Measurements from ENCODE around the gene STK39.

The STK39 gene

DNA sequence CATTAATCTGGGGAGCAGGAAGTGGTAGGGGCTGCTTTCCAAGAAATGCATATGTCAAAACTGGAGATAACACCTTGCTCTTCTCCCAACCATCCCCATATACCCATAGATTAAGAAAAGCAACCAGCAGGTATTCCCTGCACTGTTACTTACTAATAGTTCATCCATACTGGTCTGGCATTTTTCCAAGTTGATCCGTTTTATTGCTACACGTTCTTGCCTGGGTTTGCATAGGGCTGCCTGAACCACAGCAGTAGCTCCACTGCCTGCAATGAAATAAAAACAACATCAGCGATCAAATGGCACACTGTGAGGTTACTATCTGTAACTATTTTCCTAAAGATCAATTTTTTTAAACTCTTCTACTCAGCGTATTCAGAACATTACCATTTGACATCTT lies 65.6 kb downstream of the STK39 start:
- DNase-seq = no peak

GRCh38 chr2:168180914-168181313 lies 66.5 kb downstream of the STK39 start:
- DNase-seq = no peak

- DNase-seq = no peak
Measured at GRCh38 chr2:168180483-168180882, 66.9 kb downstream of the STK39 start.

DNA sequence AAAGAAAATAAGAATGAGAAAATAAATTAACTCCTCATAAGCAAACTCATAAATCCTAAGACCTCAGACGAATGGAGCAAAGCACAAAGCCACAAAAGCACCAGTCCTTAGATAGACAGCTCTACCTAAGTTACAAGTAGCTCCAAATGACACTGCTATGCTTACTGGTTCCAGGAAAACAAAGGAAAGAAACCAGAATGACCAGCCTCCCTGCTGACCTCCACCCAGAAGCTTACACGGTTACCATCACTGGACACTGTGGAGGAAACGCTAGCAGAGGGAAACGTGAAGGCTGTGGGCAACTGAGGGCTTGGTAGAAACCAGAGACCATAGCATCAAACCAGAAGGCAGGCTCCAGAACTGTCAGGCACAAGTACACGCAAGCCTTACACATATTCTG lies 67.8 kb downstream of the STK39 start:
- no peak for DNase-seq

DNA sequence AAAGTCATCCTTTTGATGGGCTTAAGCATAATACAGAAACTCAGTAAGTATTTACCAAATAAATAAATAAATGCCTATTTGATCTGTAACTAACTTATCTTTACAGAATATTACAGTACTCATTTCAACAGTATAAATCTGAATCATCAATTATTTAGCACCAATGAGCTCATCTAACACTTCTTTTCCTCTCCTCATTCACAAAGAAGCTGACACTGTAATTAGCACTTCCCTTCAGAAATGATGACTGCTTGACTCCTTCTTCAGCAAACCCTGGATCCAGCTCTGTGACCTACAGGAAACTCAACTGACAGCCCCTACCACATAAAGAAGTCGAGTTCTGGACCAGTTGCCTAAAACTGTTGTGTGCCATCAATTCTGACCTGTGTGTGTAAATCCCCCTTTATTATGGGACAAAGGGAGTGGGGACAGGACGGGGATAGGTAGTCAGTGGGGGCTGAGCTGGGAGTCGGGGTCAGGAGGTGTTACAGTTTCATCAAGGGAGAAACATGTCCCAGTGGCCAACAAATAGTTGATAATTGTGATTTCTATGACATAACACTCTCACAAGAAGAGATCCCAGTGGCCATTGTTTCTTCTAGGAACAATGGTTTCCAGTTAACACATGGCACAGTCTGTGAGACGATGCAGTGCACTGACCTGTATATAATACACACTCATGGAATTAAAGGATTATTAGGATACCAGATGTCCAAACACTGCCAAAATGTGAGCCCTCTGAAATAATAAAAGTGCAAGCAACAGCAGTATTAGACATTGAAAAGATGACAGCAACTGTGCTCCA lies 68.7 kb downstream of the STK39 start:
- DNase-seq = no peak

GRCh38 chr2:168176402-168176801 lies 71.0 kb downstream of the STK39 start:
- DNase-seq = no peak

GRCh38 chr2:168175469-168175868 lies 71.9 kb downstream of the STK39 start:
- no peak for DNase-seq

DNA sequence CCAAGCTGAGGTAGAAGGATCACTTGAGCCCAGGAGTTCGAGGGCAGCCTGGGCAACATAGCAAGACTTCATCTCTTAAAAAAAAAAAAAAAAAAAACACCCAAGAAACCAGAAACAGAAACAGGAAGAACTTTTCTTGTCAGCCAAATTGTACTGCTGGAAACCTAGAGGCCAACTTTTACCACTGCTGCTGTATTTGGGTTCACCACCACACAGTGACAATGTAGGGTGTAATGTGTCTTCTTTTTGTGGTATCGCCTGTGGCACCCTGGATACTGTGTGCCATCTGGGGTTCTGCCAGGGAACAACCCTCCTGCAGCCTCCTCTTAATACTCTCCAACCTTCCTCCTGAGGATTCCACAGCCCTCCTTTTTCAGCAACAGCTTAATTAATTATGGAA lies 72.6 kb downstream of the STK39 start:
- no peak for DNase-seq

DNA sequence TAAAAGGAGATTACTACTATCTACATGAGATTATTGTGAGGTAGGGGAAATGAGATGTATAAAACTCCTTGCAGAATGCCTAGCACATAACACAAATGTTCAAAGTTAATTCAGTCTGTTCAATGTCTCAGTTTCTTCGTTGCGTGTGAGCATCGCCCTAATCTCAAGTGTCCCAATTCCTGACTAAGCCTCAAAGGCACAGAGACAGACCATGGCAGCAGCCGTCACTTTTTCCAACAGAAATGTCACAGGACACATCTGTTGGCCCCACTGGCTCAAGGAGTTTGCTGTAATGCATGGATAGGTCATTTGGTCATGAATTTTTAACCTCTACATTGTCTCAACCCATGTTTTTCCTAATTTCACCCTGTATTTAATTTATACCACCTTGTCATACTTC lies 75.3 kb downstream of the STK39 start:
- no peak for DNase-seq

GRCh38 chr2:168171059-168171762 lies 76.2 kb downstream of the STK39 start:
- DNase-seq = no peak

- no peak for DNase-seq
Measured at GRCh38 chr2:168169097-168169745, 78.2 kb downstream of the STK39 start.

DNA sequence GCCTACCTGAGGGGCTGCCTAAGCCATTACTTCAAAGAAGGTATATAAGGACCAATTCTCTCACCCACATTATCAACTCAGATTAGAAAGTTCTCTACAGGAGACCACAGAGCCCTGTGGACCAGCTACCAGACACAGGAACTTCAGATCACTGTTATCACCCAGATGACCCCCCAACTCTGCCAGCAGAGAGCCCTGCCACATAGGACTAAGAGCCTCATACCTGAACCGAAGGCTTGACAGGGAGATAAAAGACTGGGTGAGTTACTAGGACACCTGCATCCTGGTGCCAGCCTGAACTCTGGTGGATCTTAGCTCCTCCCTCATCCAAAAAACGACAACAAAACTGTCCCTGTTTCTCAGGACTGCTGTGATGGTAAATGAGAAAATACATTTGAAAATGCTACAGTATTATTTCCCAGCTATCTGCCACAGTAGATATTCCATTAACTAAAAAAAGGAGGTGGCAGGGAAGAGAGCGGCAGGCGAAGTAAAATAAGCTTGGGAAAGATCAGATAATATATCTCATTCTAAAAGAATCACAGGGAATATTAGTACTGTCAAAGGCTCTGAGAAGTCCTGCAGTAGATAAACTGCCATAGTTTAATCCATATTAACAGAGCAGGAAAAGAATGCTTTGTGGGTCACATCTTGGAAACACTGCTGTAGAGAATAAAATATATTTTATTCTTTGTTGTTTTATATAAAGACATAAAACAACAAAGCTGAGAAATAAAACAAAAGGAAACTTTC lies 79.7 kb downstream of the STK39 start:
- no peak for DNase-seq

GRCh38 chr2:168166902-168167510 lies 80.4 kb downstream of the STK39 start:
- no peak for DNase-seq

- DNase-seq = no peak
Measured at GRCh38 chr2:168165985-168166901, 81.2 kb downstream of the STK39 start.

- no peak for DNase-seq
Measured at GRCh38 chr2:168165397-168165796, 82.0 kb downstream of the STK39 start.

DNA sequence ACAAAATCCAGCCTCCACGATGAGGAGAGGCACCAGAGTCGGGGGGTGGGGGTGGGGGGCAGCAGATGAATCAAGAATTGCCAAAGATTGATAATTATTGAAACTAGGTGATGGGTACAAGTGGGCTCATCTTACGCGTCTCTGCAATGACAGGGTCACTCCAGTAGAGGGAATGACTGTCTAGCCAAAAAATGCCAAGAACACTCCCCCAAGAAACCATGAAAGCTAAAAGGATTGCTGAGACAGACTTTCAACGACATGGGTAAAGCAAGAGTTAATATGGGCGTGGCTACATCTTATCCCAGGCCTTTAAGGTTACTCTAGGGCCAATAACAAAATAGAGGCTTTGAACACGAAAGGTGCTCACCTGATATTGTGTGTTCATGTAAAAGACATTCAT lies 86.5 kb downstream of the STK39 start:
- no peak for DNase-seq

- DNase-seq = no peak
Measured at GRCh38 chr2:168159754-168160585, 87.4 kb downstream of the STK39 start.

DNA sequence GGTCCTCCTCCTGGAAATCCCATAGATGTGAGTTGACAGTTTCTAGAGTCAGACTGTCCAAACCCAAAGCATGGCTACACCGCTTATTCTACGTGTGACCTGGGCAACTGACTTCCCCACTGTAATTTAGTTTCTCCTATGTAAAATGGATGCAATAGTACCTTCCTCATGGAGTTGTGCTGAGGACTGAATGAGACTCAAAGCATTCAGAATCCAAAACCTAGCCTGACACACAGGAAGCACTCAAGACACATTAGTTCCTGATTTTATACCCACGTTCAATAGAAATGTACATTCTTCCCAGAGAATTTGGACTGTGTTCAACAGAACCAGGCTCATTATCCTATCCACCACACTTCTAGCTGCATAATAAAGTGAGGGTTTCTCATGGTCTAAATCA lies 88.8 kb downstream of the STK39 start:
- no peak for DNase-seq

DNA sequence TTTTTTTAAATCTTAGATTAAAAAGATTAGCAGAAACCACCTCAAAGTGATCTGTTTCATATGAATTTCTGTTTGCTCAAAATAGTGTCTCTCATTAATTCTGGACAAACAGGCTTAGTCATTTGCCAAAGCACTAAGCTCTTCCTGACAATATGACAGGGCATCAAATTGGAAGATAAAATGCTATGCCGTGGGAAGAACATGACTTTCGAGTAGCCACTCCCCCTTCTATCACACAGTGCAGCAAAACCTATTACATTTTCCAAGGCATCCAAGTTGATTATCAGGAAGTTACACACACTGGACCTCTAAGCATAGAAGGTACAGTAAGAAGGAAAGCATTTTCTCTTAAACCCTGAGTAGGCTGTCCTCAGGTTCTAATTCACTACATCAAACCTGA lies 89.5 kb downstream of the STK39 start:
- DNase-seq = no peak

DNA sequence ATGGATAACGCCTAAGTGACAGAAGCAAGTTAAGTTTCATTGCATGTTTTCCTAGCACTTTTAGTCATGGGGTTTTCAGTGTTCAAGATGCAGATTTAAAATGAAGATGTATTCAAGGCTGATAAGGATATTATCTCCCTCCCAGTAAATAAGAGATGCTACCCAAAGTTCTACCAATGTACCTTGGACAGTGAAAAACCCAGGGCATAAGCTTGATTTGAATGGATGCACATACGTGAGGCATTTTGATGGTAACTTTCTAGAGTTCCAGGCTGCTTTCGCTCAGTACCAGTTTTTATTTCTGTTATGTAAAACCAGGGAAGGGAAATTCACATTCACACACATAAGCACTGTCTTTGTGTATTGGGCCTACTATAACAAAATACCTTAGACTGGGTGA lies 90.3 kb downstream of the STK39 start:
- no peak for DNase-seq

- DNase-seq = no peak
Measured at GRCh38 chr2:168156661-168157060, 90.7 kb downstream of the STK39 start.

Data from activated CD4-positive, alpha-beta T cell treated with anti-CD3 and anti-CD28 coated beads, Interleukin-2, amount 50 U/mL, for 1 hour (primary cell).